AG09319 (cell line): Measurements from ENCODE around the gene MLYCD.

Experiments
- DNase-seq: peaks from one replicate; pipeline ENCODE4 v3.0.0-alpha.2; 2010; ENCODE audit warnings: low read depth; ENCODE audit errors: extremely low read depth
- CTCF ChIP-seq: IDR thresholded peaks from 2 replicates; pipeline ENCODE4 v1.5.1; 2011; ENCODE audit warnings: low read depth, mild to moderate bottlenecking, inconsistent platforms, low read length, moderate library complexity

Gene MLYCD

DNA sequence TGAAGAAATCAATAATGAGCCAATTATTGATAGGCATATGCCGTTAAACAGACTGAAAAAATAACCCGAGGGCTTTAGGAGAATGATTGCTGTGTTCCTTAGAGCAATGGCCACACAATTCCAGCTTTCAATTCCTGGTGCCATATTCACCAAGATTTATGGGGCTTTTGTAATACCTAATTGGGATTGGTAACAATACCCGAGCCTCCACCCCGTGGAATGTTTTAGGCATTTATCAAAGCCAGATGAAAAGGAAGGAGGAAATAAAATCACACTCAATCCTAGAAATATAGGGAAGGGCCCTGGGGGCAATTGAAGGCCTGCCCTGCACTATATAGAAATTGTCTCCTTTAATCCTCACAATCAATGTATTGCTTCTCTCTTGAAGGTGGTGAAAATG lies 42.1 kb upstream of the MLYCD start:
- TF ChIP-seq CTCF: no peak
- no peak for DNase-seq

- TF ChIP-seq CTCF: no peak
Measured at GRCh38 chr16:83859265-83859664, 39.6 kb upstream of the MLYCD start.

GRCh38 chr16:83862661-83863060 lies 36.3 kb upstream of the MLYCD start:
- TF ChIP-seq CTCF: no peak
- DNase-seq: no peak

More at GRCh38 chr16:83859265-83859664, 39.6 kb upstream of the MLYCD start:
- no peak for DNase-seq

- no peak for TF ChIP-seq CTCF
- DNase-seq: no peak
Measured at GRCh38 chr16:83863682-83864081, 35.2 kb upstream of the MLYCD start.

DNA sequence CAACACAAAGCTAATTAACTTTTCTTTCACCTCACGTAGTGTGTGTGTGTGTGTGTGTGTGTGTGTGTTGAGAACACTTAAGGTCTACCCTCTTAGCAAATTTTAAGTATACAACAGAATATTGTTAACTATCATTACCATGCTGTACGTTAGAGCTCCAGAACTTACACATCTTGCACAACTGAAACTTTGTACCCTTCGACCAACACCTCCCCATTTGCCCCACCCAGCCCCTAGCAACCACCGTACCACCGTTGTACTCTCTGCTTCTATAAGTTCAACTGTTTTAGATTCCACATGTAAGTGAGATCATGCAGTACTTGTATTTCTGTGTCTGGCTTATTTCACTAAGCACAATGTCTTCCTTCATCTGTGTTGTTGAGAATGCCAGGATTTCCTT lies 28.1 kb upstream of the MLYCD start:
- no peak for DNase-seq
- TF ChIP-seq CTCF: no peak

DNA sequence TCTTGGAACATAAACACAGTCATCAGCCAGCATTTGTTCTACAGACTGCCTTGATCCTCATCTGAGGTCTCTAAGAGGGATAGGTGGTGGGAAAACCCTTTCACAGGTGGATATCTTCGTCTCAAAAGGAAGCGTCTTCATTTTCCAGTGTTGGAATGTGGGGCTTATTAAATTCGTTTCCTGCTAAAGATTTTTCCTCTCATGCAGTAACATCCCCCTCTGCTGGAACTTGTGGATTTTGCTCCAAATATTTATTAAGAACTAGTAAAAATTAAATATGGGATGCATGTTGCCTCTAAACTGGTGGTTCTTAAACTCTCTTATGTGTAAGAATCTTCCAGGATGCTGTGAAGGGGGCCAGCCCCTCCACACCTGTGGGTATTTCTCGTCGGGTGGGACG lies 20.1 kb upstream of the MLYCD start:
- DNase-seq: no peak
- peak; percentile 66 for TF ChIP-seq CTCF

- TF ChIP-seq CTCF: no peak
- DNase-seq: no peak
Measured at GRCh38 chr16:83882163-83882885, 16.6 kb upstream of the MLYCD start.
